Astrocyte (in vitro differentiated cells and primary cell): ENCODE results near the gene MAP2.

ENCODE experiments used
- EZH2 ChIP-seq: IDR thresholded peaks from 2 replicates; pipeline ENCODE4 v1.6.1; 2012; ENCODE audit warnings: mild to moderate bottlenecking, low read length, inconsistent platforms; ENCODE audit not compliant: insufficient read depth
- TF ChIP-seq, protein P1 (sequence below): IDR thresholded peaks from 2 replicates; pipeline ENCODE4 v1.5.1; 2011; ENCODE audit warnings: low read depth, mild to moderate bottlenecking, inconsistent platforms, low read length, moderate library complexity; ENCODE audit not compliant: insufficient read depth

- TF ChIP-seq, protein P1, sequence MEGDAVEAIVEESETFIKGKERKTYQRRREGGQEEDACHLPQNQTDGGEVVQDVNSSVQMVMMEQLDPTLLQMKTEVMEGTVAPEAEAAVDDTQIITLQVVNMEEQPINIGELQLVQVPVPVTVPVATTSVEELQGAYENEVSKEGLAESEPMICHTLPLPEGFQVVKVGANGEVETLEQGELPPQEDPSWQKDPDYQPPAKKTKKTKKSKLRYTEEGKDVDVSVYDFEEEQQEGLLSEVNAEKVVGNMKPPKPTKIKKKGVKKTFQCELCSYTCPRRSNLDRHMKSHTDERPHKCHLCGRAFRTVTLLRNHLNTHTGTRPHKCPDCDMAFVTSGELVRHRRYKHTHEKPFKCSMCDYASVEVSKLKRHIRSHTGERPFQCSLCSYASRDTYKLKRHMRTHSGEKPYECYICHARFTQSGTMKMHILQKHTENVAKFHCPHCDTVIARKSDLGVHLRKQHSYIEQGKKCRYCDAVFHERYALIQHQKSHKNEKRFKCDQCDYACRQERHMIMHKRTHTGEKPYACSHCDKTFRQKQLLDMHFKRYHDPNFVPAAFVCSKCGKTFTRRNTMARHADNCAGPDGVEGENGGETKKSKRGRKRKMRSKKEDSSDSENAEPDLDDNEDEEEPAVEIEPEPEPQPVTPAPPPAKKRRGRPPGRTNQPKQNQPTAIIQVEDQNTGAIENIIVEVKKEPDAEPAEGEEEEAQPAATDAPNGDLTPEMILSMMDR = no peak
- TF ChIP-seq EZH2 = no peak
Observed at GRCh38 chr2:209456489-209456888, 32.6 kb downstream of the MAP2 start.
